ENCODE results near the gene TTC34. TPM values are rescaled to one million over a fixed set of nuclear protein-coding genes. Genes with fewer than 3 reads are reported as not detected.

Gene TTC34
- total RNA-seq, 1 experiment from 2014 or later = 0.03 TPM

GRCh38 chr1:2834741-2835564, 33.5 kb upstream of the TTC34 start:
- peaks cover 5% of the 10 kb centered on the region; the same call in 1 of the 2 replicates for H3K9me3 ChIP-seq (replicated peaks)
- H3K4me3 ChIP-seq = no peak overlapping the region
- no peak for DNase-seq (ENCODE audit: low read depth in 1 of 2, low spot score in 2 of 2)
- no peaks in the 10 kb centered on the region for H3K27me3 ChIP-seq (replicated peaks)
- no peaks in the 10 kb centered on the region for H3K4me1 ChIP-seq (replicated peaks)
- H3K27ac ChIP-seq = no peak overlapping the region
- no peaks in the 10 kb centered on the region for H3K36me3 ChIP-seq

DNA sequence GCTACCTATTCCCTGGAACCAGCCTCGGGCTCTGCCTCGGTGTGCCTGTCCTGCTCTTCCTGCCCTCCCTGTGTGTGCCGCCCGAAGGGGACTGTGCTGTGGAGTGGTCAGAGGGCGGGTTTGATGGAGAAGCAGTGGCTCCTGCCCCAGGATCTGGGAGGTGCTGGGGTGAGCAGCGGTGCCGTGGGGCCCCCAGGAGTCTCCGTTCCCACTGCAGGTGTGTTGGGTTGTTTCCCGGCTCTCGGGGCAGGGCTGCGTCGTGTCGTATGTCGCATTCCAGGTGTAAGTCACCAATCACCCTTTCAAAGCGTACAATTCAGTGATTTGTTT, 32.6 kb upstream of the TTC34 start:
- Histone ChIP-seq H3K27ac (no peak overlapping the region), H3K9me3 (replicated peaks) (peaks cover 5% of the 10 kb centered on the region; the same call in 1 of the 2 replicates)
- no peak for DNase-seq (ENCODE audit: low read depth in 1 of 2, low spot score in 2 of 2)

DNA sequence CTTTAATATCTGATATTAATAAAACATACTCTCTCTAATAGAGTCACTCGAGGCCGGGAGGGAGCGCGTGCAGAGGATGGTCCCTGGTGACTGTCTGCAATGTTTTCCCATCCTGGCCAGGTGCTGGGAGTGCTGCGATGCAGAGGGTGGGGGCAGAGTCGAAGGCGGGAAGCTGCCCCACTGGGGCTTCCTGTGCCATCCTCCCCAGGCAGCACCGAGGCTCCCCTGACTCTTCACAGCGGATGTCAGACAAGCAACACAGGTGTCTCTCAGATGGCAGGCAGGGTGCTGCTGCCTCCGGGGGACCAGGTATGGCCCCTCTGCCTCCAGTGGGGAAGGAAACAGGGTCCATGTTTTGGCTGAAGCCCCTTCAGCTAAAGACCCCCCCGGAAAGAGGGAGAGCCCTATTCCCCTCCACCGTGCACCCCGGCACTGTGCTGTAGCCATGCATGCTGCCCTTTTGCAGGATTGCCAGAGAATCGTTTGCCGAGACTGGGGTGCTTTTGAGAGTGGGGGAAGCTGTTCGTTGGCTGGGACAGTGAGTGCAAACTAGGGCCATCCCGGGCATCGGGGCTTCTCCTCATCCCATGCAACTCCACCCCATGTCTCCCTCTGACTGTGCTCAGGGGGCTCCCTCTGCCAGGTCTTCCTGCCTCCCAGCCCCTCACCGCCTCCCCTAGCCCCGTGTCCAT, 32.1 kb upstream of the TTC34 start:
- peaks cover 8% of the 10 kb centered on the region for H3K9me3 ChIP-seq (replicated peaks)
- DNase-seq (ENCODE audit: low read depth in 1 of 2, low spot score in 2 of 2) = no peak
- H3K4me3 ChIP-seq = no peak overlapping the region
- no peaks in the 10 kb centered on the region for H3K4me1 ChIP-seq (replicated peaks)
- H3K27me3 ChIP-seq (replicated peaks) = no peaks in the 10 kb centered on the region
- no peak overlapping the region for H3K27ac ChIP-seq
- H3K36me3 ChIP-seq = no peaks in the 10 kb centered on the region

More for the DNA sequence above, 32.6 kb upstream of the TTC34 start:
- Histone ChIP-seq H3K36me3 (no peaks in the 10 kb centered on the region), H3K27me3 (replicated peaks) (no peaks in the 10 kb centered on the region), H3K4me1 (replicated peaks) (no peaks in the 10 kb centered on the region), H3K4me3 (no peak overlapping the region)

- H3K4me3 ChIP-seq = no peak overlapping the region
- no peak for DNase-seq (ENCODE audit: low read depth in 1 of 2, low spot score in 2 of 2)
- peaks cover 11% of the 10 kb centered on the region for H3K9me3 ChIP-seq (replicated peaks)
- no peaks in the 10 kb centered on the region for H3K36me3 ChIP-seq
- no peaks in the 10 kb centered on the region for H3K4me1 ChIP-seq (replicated peaks)
- H3K27me3 ChIP-seq (replicated peaks) = no peaks in the 10 kb centered on the region
- no peak overlapping the region for H3K27ac ChIP-seq
These were observed 31.3 kb upstream of the TTC34 start for GRCh38 chr1:2832506-2833453.

GRCh38 chr1:2831596-2832212, 30.2 kb upstream of the TTC34 start:
- no peak for DNase-seq (ENCODE audit: low read depth in 1 of 2, low spot score in 2 of 2)
- no peak overlapping the region for H3K27ac ChIP-seq
- no peaks in the 10 kb centered on the region for H3K4me1 ChIP-seq (replicated peaks)
- H3K36me3 ChIP-seq = no peaks in the 10 kb centered on the region
- no peak overlapping the region for H3K4me3 ChIP-seq
- no peaks in the 10 kb centered on the region for H3K27me3 ChIP-seq (replicated peaks)
- peaks cover 11% of the 10 kb centered on the region for H3K9me3 ChIP-seq (replicated peaks)

DNA sequence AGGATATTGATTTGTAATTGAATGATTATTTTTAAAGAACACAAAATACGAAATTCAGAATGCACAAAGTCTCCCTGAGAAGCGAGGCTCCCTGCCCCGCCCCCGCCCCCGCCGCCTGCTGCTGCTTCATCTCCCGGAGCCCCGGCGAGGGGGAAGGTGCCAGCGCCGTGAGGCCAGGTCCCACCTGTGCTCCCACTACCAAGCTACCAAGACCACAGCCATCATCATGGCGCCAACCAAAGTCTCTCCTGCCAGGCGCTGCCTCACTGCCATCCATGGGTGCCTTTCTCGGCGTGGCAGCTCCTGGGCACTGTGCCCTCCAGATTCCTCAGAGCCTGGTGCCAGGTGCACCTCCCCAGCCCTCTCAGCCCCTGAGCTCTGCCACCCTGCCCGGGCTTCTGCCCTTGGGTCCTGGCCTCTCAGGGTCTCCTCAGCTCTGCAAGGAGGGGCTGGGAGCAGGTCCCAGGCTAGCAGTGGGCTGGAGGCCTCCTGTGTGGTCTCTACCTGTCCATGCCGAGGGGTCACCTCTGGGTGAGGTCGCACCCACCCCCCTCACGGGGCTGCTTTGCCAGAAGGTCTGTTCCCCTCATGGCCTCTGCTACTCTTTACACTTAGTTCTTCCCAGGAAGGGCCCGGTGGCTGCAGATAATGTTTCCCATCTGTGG, 29.4 kb upstream of the TTC34 start:
- Histone ChIP-seq H3K27ac (no peak overlapping the region), H3K4me1 (replicated peaks) (no peaks in the 10 kb centered on the region), H3K9me3 (replicated peaks) (peaks cover 11% of the 10 kb centered on the region), H3K36me3 (no peaks in the 10 kb centered on the region), H3K4me3 (no peak overlapping the region), H3K27me3 (replicated peaks) (no peaks in the 10 kb centered on the region)
- no peak for DNase-seq (ENCODE audit: low read depth in 1 of 2, low spot score in 2 of 2)

DNA sequence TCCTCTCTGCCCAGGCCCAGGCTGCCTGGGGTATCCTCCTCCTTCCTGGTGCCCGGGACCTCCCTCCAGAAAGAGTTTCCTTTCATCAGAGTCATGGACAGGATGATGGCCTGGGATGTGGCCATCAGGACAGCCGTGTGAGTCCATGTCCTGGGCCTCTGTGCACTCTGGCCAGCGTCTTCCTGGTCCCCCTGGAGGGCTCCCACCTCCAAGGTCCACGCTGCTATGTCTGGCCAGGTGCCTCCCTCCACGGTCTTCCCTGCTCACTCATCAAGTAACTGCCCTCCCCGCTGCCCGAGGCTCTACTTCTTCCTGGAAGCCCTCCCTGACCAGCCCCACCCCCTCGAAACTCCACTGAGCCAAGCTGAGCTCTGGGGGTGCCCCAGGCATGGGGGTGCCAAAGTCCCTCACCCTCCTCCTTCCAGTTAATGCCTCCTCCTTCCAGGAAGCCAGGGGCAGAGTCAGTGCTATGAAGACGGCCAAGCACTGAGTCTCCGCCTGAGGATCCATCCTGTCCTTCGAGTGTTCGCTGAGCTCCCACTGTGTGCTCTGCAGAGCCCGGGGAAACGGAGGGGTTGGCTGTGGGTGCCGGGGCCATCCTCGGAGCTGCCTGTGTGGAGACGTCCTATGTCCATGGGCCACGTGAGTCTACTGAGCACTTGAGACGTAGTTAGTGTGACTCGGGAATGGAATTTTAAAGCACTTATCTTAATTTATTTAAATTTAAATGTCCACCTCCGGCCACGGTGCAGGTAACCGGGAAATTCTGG, 28.5 kb upstream of the TTC34 start:
- no peak overlapping the region for H3K4me3 ChIP-seq
- DNase-seq (ENCODE audit: low read depth in 1 of 2, low spot score in 2 of 2) = no peak
- H3K36me3 ChIP-seq = no peaks in the 10 kb centered on the region
- H3K4me1 ChIP-seq (replicated peaks) = no peaks in the 10 kb centered on the region
- no peak overlapping the region for H3K27ac ChIP-seq
- H3K9me3 ChIP-seq (replicated peaks) = peaks cover 11% of the 10 kb centered on the region
- H3K27me3 ChIP-seq (replicated peaks) = no peaks in the 10 kb centered on the region

DNA sequence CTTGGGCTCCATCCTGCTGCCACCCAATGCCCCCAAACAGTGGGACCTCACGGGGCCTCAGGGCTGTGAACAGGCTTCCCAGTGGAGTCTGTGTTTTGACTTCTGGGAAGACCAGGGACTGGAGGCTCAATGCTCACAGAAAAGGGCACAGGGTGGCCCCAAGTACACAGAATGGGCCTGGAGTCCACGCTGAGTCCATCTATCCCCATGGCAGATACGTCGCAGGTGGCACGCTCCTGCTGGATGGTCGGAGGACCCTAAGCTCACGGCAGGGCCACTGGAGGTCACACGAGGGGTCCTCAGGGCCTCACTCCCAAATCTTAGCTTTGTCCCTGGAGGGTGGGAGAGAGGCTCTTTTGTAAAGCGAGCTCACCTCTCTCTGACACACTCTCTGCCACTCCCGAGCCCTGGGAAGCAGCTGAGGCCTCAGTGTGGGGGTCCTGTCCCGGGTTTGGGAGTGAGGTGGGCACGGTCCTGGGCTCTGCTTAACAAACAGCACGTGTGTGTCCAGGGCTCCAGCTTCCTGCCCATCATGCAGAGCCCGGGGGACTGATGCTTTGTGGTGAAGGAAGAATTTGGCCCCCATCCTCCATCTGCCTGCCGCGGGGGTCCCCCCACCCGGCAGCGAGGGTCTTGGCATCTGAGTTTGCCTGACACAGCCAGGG, 27.2 kb upstream of the TTC34 start:
- no peaks in the 10 kb centered on the region for H3K36me3 ChIP-seq
- no peaks in the 10 kb centered on the region for H3K27me3 ChIP-seq (replicated peaks)
- DNase-seq (ENCODE audit: low read depth in 1 of 2, low spot score in 2 of 2) = no peak
- peaks cover 11% of the 10 kb centered on the region for H3K9me3 ChIP-seq (replicated peaks)
- H3K4me3 ChIP-seq = no peak overlapping the region
- H3K27ac ChIP-seq = no peak overlapping the region
- H3K4me1 ChIP-seq (replicated peaks) = no peaks in the 10 kb centered on the region

DNA sequence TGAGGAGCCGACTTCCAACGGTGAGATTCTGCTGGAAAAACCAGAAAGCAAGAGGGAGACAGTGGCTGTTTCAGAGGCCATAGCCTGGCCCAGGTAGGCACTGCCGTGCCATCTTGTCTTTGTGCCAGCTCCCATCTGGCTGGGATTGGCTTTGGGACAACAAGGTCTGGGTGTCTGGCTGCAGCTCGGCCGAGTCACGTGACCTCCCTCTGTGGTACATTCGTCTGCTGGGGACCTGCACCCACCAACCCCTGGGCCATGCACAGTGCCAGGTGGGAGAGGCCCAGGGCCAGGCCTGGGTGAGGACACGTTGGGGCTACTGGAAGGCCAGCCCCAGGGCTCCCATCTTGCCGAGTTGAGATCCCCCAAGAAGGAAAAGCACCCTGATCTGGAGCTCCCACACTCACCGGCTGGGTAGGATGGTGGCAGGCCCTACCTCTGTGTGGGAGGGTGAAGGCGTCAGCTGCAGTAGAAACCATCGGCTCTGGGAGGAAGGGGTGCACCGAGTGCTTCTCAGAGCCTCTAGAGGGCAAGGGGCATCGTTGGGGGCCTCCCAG, 25.3 kb upstream of the TTC34 start:
- H3K9me3 ChIP-seq (replicated peaks) = peaks cover 11% of the 10 kb centered on the region; the same call in 1 of the 2 replicates

GRCh38 chr1:2826316-2826715, 24.8 kb upstream of the TTC34 start:
- no peak for DNase-seq (ENCODE audit: low read depth in 1 of 2, low spot score in 2 of 2)
- peaks cover 13% of the 10 kb centered on the region; the same call in 1 of the 2 replicates for H3K9me3 ChIP-seq (replicated peaks)
- no peak overlapping the region for H3K4me3 ChIP-seq
- no peaks in the 10 kb centered on the region for H3K36me3 ChIP-seq
- H3K4me1 ChIP-seq (replicated peaks) = no peaks in the 10 kb centered on the region
- H3K27me3 ChIP-seq (replicated peaks) = no peaks in the 10 kb centered on the region
- no peak overlapping the region for H3K27ac ChIP-seq

More for the DNA sequence above, 25.3 kb upstream of the TTC34 start:
- no peak for DNase-seq (ENCODE audit: low read depth in 1 of 2, low spot score in 2 of 2)
- H3K27me3 ChIP-seq (replicated peaks) = no peaks in the 10 kb centered on the region
- no peaks in the 10 kb centered on the region for H3K36me3 ChIP-seq
- H3K4me3 ChIP-seq = no peak overlapping the region
- no peaks in the 10 kb centered on the region for H3K4me1 ChIP-seq (replicated peaks)
- no peak overlapping the region for H3K27ac ChIP-seq

DNA sequence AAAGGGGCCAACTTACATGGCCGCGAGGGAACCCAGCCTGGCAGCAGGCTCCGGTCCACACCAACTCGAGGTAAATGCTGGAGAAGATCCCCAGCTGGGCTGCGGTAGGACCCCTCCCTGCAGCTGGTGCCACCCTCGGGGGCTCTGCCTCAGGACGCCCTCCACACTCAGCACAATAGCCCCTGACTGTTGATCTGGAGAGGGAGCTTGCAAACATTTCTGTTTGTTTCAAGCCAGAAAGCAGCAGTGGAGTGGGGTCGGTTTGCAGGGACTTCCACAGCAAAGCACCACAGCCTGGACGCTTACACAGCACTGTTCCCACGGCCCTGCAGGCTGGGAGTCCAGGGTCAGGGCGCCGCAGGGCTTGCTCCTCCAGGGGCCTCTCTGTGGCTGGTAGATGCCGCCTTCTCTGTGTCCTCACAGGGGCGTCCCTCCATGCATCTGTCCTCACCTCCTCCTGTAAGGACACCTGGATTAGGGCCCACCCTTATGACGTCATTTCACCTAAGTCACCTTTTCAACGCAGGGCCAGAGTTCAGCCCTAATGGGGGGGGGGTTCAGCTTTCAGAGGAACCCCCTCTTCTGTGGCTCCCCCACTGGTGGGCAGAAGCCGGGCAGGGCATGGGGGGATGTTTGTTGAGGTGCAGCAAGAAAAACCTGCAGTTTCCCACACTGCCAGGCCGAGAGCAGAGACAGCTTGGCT, 24.1 kb upstream of the TTC34 start:
- no peak for DNase-seq (ENCODE audit: low read depth in 1 of 2, low spot score in 2 of 2)
- H3K4me1 ChIP-seq (replicated peaks) = no peaks in the 10 kb centered on the region
- no peaks in the 10 kb centered on the region for H3K27me3 ChIP-seq (replicated peaks)
- no peak overlapping the region for H3K27ac ChIP-seq
- H3K9me3 ChIP-seq (replicated peaks) = peaks cover 13% of the 10 kb centered on the region; the same call in 1 of the 2 replicates
- H3K36me3 ChIP-seq = no peaks in the 10 kb centered on the region
- H3K4me3 ChIP-seq = no peak overlapping the region

All from SJSA1 (cell line).